Osteoblast (primary cell): ENCODE data around the gene RTBDN. TPM values are rescaled to one million over a fixed set of nuclear protein-coding genes. Genes with fewer than 3 reads are reported as not detected.
"Not testable (repeated sequence)": the region's sequence is repeated elsewhere in the genome, so short reads cannot be mapped to it uniquely, and the experiment has no call there.

Experiments used
- DNase-seq: peaks from one replicate; pipeline ENCODE4 v3.0.0; 2011; ENCODE audit warnings: low spot score, mixed read lengths; ENCODE audit not compliant: insufficient read length; ENCODE audit errors: missing footprints
- H2AFZ ChIP-seq: 2 replicates; pipeline ENCODE4 v1.6.0; 2011; ENCODE audit warnings: mild to moderate bottlenecking, low read length
- H3K27ac ChIP-seq: 2 replicates; pipeline ENCODE4 v1.5.1; 2011; ENCODE audit warnings: mild to moderate bottlenecking, low read depth, low read length, moderate library complexity
- H3K27me3 ChIP-seq: 2 replicates; pipeline ENCODE4 v1.6.0; 2012; ENCODE audit warnings: mild to moderate bottlenecking, control low read depth, inconsistent platforms, low read length, moderate library complexity; ENCODE audit not compliant: insufficient read depth
- H3K36me3 ChIP-seq: 2 replicates; pipeline ENCODE4 v1.5.1; 2011; ENCODE audit warnings: mild to moderate bottlenecking, low read length, control low read depth, moderate library complexity; ENCODE audit not compliant: insufficient read depth
- H3K4me1 ChIP-seq: 2 replicates; pipeline ENCODE4 v1.5.1; 2011; ENCODE audit warnings: mild to moderate bottlenecking, low read length, control low read depth, moderate library complexity; ENCODE audit not compliant: insufficient read depth
- H3K4me2 ChIP-seq: 2 replicates; pipeline ENCODE4 v1.6.0; 2011; ENCODE audit warnings: mild to moderate bottlenecking, low read length; ENCODE audit not compliant: insufficient read depth
- H3K4me3 ChIP-seq: fragments of 200-600 bp; sonication (generic); 3 replicates; pipeline ENCODE4 v1.5.1; 2012; ENCODE audit warnings: mild to moderate bottlenecking, low read length, inconsistent platforms; ENCODE audit not compliant: insufficient read depth
- H3K79me2 ChIP-seq: 2 replicates; pipeline ENCODE4 v1.6.0; 2012; ENCODE audit warnings: mild to moderate bottlenecking, low read length, control low read depth, inconsistent platforms; ENCODE audit not compliant: insufficient read depth
- H3K9me3 ChIP-seq: 2 replicates; pipeline ENCODE4 v1.5.1; 2011; ENCODE audit warnings: low read depth, low read length, control low read depth
- H4K20me1 ChIP-seq: 2 replicates; pipeline ENCODE4 v1.6.0; 2012; ENCODE audit warnings: mild to moderate bottlenecking, low read length, control low read depth; ENCODE audit not compliant: insufficient read depth
- total RNA-seq: library from RNA; depleted of rRNA; stranded (reverse); fragments of >200 nt; gene quantifications from 2 replicates; pipeline ENCODE4 v1.2.3, GENCODE V29; 2012
- TF ChIP-seq, protein P1 (sequence below): IDR thresholded peaks from 2 replicates; pipeline ENCODE4 v1.5.1; 2011; ENCODE audit warnings: mild to moderate bottlenecking, low read depth, low read length, moderate library complexity; ENCODE audit errors: extremely low read depth

The RTBDN gene
- total RNA-seq, 1 donor: not detected

- H3K79me2 ChIP-seq: no peaks in the 10 kb centered on the region
- peak overlapping the region; percentile 23 for H3K4me2 ChIP-seq
- no peaks in the 10 kb centered on the region for H3K36me3 ChIP-seq
- no peaks in the 10 kb centered on the region for H3K9me3 ChIP-seq
- H3K4me1 ChIP-seq: no peaks in the 10 kb centered on the region
- H3K27me3 ChIP-seq: peaks cover 2% of the 10 kb centered on the region
- no peak overlapping the region for H3K27ac ChIP-seq
- H4K20me1 ChIP-seq: no peaks in the 10 kb centered on the region
- no peak overlapping the region for H2AFZ ChIP-seq
- DNase-seq: peak; percentile 87
- TF ChIP-seq, protein P1, sequence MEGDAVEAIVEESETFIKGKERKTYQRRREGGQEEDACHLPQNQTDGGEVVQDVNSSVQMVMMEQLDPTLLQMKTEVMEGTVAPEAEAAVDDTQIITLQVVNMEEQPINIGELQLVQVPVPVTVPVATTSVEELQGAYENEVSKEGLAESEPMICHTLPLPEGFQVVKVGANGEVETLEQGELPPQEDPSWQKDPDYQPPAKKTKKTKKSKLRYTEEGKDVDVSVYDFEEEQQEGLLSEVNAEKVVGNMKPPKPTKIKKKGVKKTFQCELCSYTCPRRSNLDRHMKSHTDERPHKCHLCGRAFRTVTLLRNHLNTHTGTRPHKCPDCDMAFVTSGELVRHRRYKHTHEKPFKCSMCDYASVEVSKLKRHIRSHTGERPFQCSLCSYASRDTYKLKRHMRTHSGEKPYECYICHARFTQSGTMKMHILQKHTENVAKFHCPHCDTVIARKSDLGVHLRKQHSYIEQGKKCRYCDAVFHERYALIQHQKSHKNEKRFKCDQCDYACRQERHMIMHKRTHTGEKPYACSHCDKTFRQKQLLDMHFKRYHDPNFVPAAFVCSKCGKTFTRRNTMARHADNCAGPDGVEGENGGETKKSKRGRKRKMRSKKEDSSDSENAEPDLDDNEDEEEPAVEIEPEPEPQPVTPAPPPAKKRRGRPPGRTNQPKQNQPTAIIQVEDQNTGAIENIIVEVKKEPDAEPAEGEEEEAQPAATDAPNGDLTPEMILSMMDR: no peak
- no peak overlapping the region for H3K4me3 ChIP-seq
These were observed 8.9 kb downstream of the RTBDN start for GRCh38 chr19:12825254-12826131.

GRCh38 chr19:12821761-12822160, 12.6 kb downstream of the RTBDN start:
- H3K4me2 ChIP-seq: no peak overlapping the region
- no peaks in the 10 kb centered on the region for H3K4me1 ChIP-seq
- H3K79me2 ChIP-seq: no peaks in the 10 kb centered on the region
- no peaks in the 10 kb centered on the region for H3K36me3 ChIP-seq
- TF ChIP-seq, protein P1: no peak
- no peak overlapping the region for H3K4me3 ChIP-seq
- H3K27me3 ChIP-seq: no peaks in the 10 kb centered on the region
- H2AFZ ChIP-seq: no peak overlapping the region
- no peaks in the 10 kb centered on the region for H3K9me3 ChIP-seq
- H4K20me1 ChIP-seq: no peaks in the 10 kb centered on the region
- no peak overlapping the region for H3K27ac ChIP-seq
- no peak for DNase-seq

GRCh38 chr19:12817810-12818209, 16.6 kb downstream of the RTBDN start:
- H3K9me3 ChIP-seq: not testable (repeated sequence)

GRCh38 chr19:12817188-12817587, 17.2 kb downstream of the RTBDN start:
- H3K27ac ChIP-seq, H3K79me2 ChIP-seq, H2AFZ ChIP-seq, H3K4me2 ChIP-seq, H4K20me1 ChIP-seq, H3K27me3 ChIP-seq, H3K36me3 ChIP-seq, H3K9me3 ChIP-seq, DNase-seq, H3K4me3 ChIP-seq, H3K4me1 ChIP-seq: not testable (repeated sequence)

More at GRCh38 chr19:12817810-12818209, 16.6 kb downstream of the RTBDN start:
- H3K4me3 ChIP-seq, H3K4me2 ChIP-seq, H3K4me1 ChIP-seq, H3K79me2 ChIP-seq, DNase-seq, H2AFZ ChIP-seq, H3K27ac ChIP-seq, H3K36me3 ChIP-seq, H4K20me1 ChIP-seq, H3K27me3 ChIP-seq: not testable (repeated sequence)

DNA sequence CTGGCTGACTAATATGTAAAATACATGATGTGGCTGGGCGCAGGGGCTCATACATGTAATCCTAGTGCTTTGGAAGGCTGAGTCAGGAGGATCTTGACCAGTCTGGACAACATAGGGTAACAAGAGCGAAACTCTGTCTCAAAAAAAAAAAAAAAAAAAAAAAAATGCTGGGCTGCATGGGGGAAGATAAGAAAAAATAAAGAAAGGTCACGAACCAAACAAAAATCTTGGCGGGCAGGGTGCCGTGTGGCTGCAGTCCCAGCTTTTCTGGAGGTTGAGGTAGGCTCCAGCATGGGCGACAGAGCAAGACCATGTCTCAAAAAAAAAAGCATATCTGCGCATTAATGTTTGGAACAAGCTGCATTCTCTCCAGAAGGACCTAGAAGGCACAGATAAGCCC, 19.3 kb downstream of the RTBDN start:
- Histone ChIP-seq H3K27me3 (no peaks in the 10 kb centered on the region), H3K27ac (no peak overlapping the region), H4K20me1 (no peaks in the 10 kb centered on the region), H3K4me2 (no peak overlapping the region), H3K79me2 (no peaks in the 10 kb centered on the region), H3K9me3 (no peaks in the 10 kb centered on the region), H2AFZ (no peak overlapping the region), H3K36me3 (peaks cover 5% of the 10 kb centered on the region), H3K4me1 (no peaks in the 10 kb centered on the region), H3K4me3 (no peak overlapping the region)
- TF ChIP-seq, protein P1: no peak
- peak; percentile 22 for DNase-seq
